Smooth muscle cell (in vitro differentiated cells): ENCODE data around the gene BMP6. TPM values are rescaled to one million over a fixed set of nuclear protein-coding genes. Genes with fewer than 3 reads are reported as not detected.

Experiments
- DNase-seq: peaks from one replicate; lab custom pipeline; 2025; ENCODE audit not compliant: unreplicated experiment; lab: John Stamatoyannopoulos, UW
- H2AFZ ChIP-seq: fragments of 200-600 bp; sonication (generic); 2 replicates; pipeline ENCODE4 v1.6.0; 2016; ENCODE audit warnings: antibody characterized with exemption, low read depth, mild to moderate bottlenecking
- H3F3A ChIP-seq: fragments of 200-600 bp; sonication (generic); 2 replicates; pipeline ENCODE4 v1.6.0; 2017; ENCODE audit warnings: antibody characterized with exemption, low read depth
- H3K27ac ChIP-seq: fragments of 200-600 bp; sonication (generic); 2 replicates; pipeline ENCODE4 v1.5.1; 2016; ENCODE audit warnings: low read depth, mild to moderate bottlenecking
- H3K27me3 ChIP-seq: fragments of 200-600 bp; sonication (generic); 2 replicates; pipeline ENCODE4 v1.6.1; 2016; ENCODE audit warnings: low read depth, mild to moderate bottlenecking
- H3K36me3 ChIP-seq: fragments of 200-600 bp; sonication (generic); 2 replicates; pipeline ENCODE4 v1.5.1; 2016; ENCODE audit warnings: low read depth
- H3K4me1 ChIP-seq: fragments of 200-600 bp; sonication (generic); 2 replicates; pipeline ENCODE4 v1.5.1; 2016; ENCODE audit warnings: low read depth
- H3K4me2 ChIP-seq: fragments of 200-600 bp; sonication (generic); 2 replicates; pipeline ENCODE4 v1.6.0; 2016; ENCODE audit warnings: mild to moderate bottlenecking
- H3K4me3 ChIP-seq: fragments of 200-600 bp; sonication (generic); 2 replicates; pipeline ENCODE4 v1.5.1; 2016; ENCODE audit warnings: mild to moderate bottlenecking
- H3K79me2 ChIP-seq: fragments of 200-600 bp; sonication (generic); 2 replicates; pipeline ENCODE4 v1.6.0; 2016; ENCODE audit warnings: low read depth, mild to moderate bottlenecking
- H3K9ac ChIP-seq: fragments of 200-600 bp; sonication (generic); 2 replicates; pipeline ENCODE4 v1.6.0; 2016; ENCODE audit warnings: low read depth
- H3K9me3 ChIP-seq: fragments of 200-600 bp; sonication (generic); replicated peaks from 2 replicates; pipeline ENCODE4 v1.5.1; 2016; ENCODE audit warnings: low read depth
- H4K20me1 ChIP-seq: fragments of 200-600 bp; sonication (generic); 2 replicates; pipeline ENCODE4 v1.6.0; 2016; ENCODE audit warnings: low read depth
- CTCF ChIP-seq: fragments of 200-600 bp; sonication (generic); IDR thresholded peaks from 2 replicates; pipeline ENCODE4 v1.5.1; 2017; ENCODE audit warnings: borderline replicate concordance, mild to moderate bottlenecking, antibody characterized with exemption; ENCODE audit not compliant: insufficient read depth, poor library complexity, severe bottlenecking
- WGBS: methylation state at CpG from one replicate; pipeline ENCODE4 v1.1.7; 2016; ENCODE audit warnings: low lambda C conversion rate; 5-methylcytosine and 5-hydroxymethylcytosine counted together
- polyA plus RNA-seq: library from polyadenylated mRNA; unstranded; fragments of >200 nt; fragmentation: Nextera tagmentation; extraction: Ambion mirVana; gene quantifications from 2 replicates; pipeline ENCODE4 v1.2.1, GENCODE V29; 2016
- total RNA-seq: library from RNA; depleted of rRNA; stranded (reverse); fragments of >200 nt; gene quantifications from 2 replicates; pipeline ENCODE4 v1.2.3, GENCODE V29; 2014

The BMP6 gene
- total and polyA plus RNA-seq, 2 experiments from 2014 or later: 14.5 to 17.0 TPM

GRCh38 chr6:7692453-7692784 lies 33.5 kb upstream of the BMP6 start:
- no peaks in the 10 kb centered on the region for H3K9me3 ChIP-seq
- no peaks in the 10 kb centered on the region for H3K27me3 ChIP-seq
- peak overlapping the region; percentile 77 for H2AFZ ChIP-seq
- no peaks in the 10 kb centered on the region for H3K36me3 ChIP-seq
- 16% methylated on average over 3 of the region's 3 CpGs for WGBS
- H4K20me1 ChIP-seq: no peaks in the 10 kb centered on the region
- H3K4me2 ChIP-seq: peak overlapping the region; percentile 72
- H3F3A ChIP-seq: peaks cover 3% of the 10 kb centered on the region
- H3K4me3 ChIP-seq: peak overlapping the region; percentile 25
- H3K9ac ChIP-seq: peak overlapping the region; percentile 49
- peaks cover 8% of the 10 kb centered on the region for H3K4me1 ChIP-seq
- no peaks in the 10 kb centered on the region for H3K79me2 ChIP-seq
- no peak for TF ChIP-seq CTCF
- peak overlapping the region; percentile 85 for H3K27ac ChIP-seq
- DNase-seq: no peak

- peaks cover 14% of the 10 kb centered on the region for H3K4me1 ChIP-seq
- H4K20me1 ChIP-seq: no peaks in the 10 kb centered on the region
- H3K27me3 ChIP-seq: no peaks in the 10 kb centered on the region
- H3K9me3 ChIP-seq: no peaks in the 10 kb centered on the region
- H3K4me2 ChIP-seq: no peak overlapping the region
- H3K27ac ChIP-seq: no peak overlapping the region
- no peaks in the 10 kb centered on the region for H3K79me2 ChIP-seq
- no peaks in the 10 kb centered on the region for H3K36me3 ChIP-seq
- no peak overlapping the region for H3K9ac ChIP-seq
- DNase-seq: no peak
- no peak for TF ChIP-seq CTCF
- H2AFZ ChIP-seq: no peak overlapping the region
- H3K4me3 ChIP-seq: no peak overlapping the region
- H3F3A ChIP-seq: peaks cover 6% of the 10 kb centered on the region
- 96% methylated on average over 10 of the region's 10 CpGs for WGBS
Measured at GRCh38 chr6:7693827-7694226, 32.1 kb upstream of the BMP6 start.

GRCh38 chr6:7696061-7696460 lies 29.8 kb upstream of the BMP6 start:
- no peaks in the 10 kb centered on the region for H4K20me1 ChIP-seq
- no peak overlapping the region for H3K9ac ChIP-seq
- 96% methylated on average over 8 of the region's 8 CpGs for WGBS
- no peaks in the 10 kb centered on the region for H3K79me2 ChIP-seq
- no peak for DNase-seq
- no peaks in the 10 kb centered on the region for H3K9me3 ChIP-seq
- peaks cover 6% of the 10 kb centered on the region for H3F3A ChIP-seq
- H3K4me3 ChIP-seq: no peak overlapping the region
- H2AFZ ChIP-seq: no peak overlapping the region
- no peaks in the 10 kb centered on the region for H3K36me3 ChIP-seq
- no peaks in the 10 kb centered on the region for H3K27me3 ChIP-seq
- no peak overlapping the region for H3K27ac ChIP-seq
- H3K4me2 ChIP-seq: no peak overlapping the region
- peaks cover 14% of the 10 kb centered on the region for H3K4me1 ChIP-seq
- TF ChIP-seq CTCF: no peak

- Histone ChIP-seq H3K9me3 (no peaks in the 10 kb centered on the region), H3K79me2 (no peaks in the 10 kb centered on the region), H3K4me2 (peak overlapping the region; percentile 80), H4K20me1 (no peaks in the 10 kb centered on the region), H3K9ac (peak overlapping the region; percentile 68), H3K36me3 (no peaks in the 10 kb centered on the region), H3K27me3 (no peaks in the 10 kb centered on the region), H2AFZ (peak overlapping the region; percentile 90), H3F3A (peaks cover 6% of the 10 kb centered on the region), H3K4me3 (peak overlapping the region; percentile 12), H3K4me1 (peaks cover 9% of the 10 kb centered on the region), H3K27ac (peak overlapping the region; percentile 92)
- TF ChIP-seq CTCF: no peak
- 47% methylated on average over 4 of the region's 4 CpGs for WGBS
- DNase-seq: no peak
Measured at GRCh38 chr6:7697432-7697819, 28.5 kb upstream of the BMP6 start.
